ENCODE data around the gene COPS9. TPM values are rescaled to one million over a fixed set of nuclear protein-coding genes. Genes with fewer than 3 reads are reported as not detected.

The COPS9 gene
- total and polyA plus RNA-seq, 2 experiments from 2014 or later: 91.7 to 629 TPM

- no peak for TF ChIP-seq CTCF (conservative IDR thresholded peaks at IDR 0.05; ENCODE audit: low read depth in 2 of 2)
- no peak for TF ChIP-seq NANOG (IDR thresholded peaks at IDR 0.05; ENCODE audit: borderline replicate concordance)
- TF ChIP-seq JUNB (IDR thresholded peaks at IDR 0.05; ENCODE audit: unreplicated experiment): no peak
Measured at GRCh38 chr2:240172071-240172895, 36.2 kb upstream of the COPS9 start (continued).

- H3K36me3 Mint-ChIP-seq (ENCODE audit: low read depth): no peaks in the 10 kb centered on the region
- no peak for DNase-seq (ENCODE audit: low spot score)
- Histone ChIP-seq H2AFZ (no peak overlapping the region), H3K9me2 (ENCODE audit: insufficient read depth) (no peaks in the 10 kb centered on the region), H3K27ac (ENCODE audit: low read depth) (no peak overlapping the region), H3K4me2 (no peak overlapping the region), H3K79me2 (replicated peaks; ENCODE audit: insufficient read depth) (no peaks in the 10 kb centered on the region), H4K20me1 (replicated peaks; ENCODE audit: insufficient read depth) (no peaks in the 10 kb centered on the region), H3K4me1 (ENCODE audit: insufficient read depth) (no peaks in the 10 kb centered on the region), H3K27me3 (ENCODE audit: insufficient read depth) (no peaks in the 10 kb centered on the region), H3F3A (replicated peaks; ENCODE audit: low read depth) (no peaks in the 10 kb centered on the region), H3K36me3 (ENCODE audit: insufficient read depth) (no peaks in the 10 kb centered on the region), H3K4me3 (no peak overlapping the region)
- H3K4me1 Mint-ChIP-seq: no peaks in the 10 kb centered on the region
- no peak overlapping the region for H3K27ac Mint-ChIP-seq
- no peak overlapping the region for H3K4me3 Mint-ChIP-seq
- H3K27me3 Mint-ChIP-seq (ENCODE audit: insufficient read depth, low read depth, poor library complexity): peaks cover 2% of the 10 kb centered on the region
- H3K9me3 Mint-ChIP-seq: peaks cover 2% of the 10 kb centered on the region; the same call in 2 of the 3 replicates
- no peak for ATAC-seq
- no peak for TF ChIP-seq CTCF (conservative IDR thresholded peaks at IDR 0.05; ENCODE audit: low read depth in 2 of 2)
- no peak for TF ChIP-seq REST (IDR thresholded peaks at IDR 0.05; ENCODE audit: unreplicated experiment)
- TF ChIP-seq ZNF462 (CRISPR knock-in tag; IDR thresholded peaks at IDR 0.05): no peak
- TF ChIP-seq EZH2 (IDR thresholded peaks at IDR 0.05; ENCODE audit: low read depth, unreplicated experiment): no peak
- no peak for TF ChIP-seq NANOG (IDR thresholded peaks at IDR 0.05; ENCODE audit: borderline replicate concordance)
- no peak for TF ChIP-seq POLR2AphosphoS5 (IDR thresholded peaks at IDR 0.05; ENCODE audit: low read depth)
- no peak for TF ChIP-seq ETS1 (IDR thresholded peaks at IDR 0.05)
Measured at GRCh38 chr2:240170883-240171282, 34.8 kb upstream of the COPS9 start.

Measured in GM23338 (cell line).